K562 (cell line): ENCODE measurements around the gene RREB1. TPM values are rescaled to one million over a fixed set of nuclear protein-coding genes. Genes with fewer than 3 reads are reported as not detected.
A peak's percentile ranks its signal among the peaks of the same experiment; 100 is the strongest.

Source experiments
- BHLHE40 ChIP-seq: IDR thresholded peaks from 2 replicates; pipeline ENCODE4 v1.6.1; 2011; ENCODE audit warnings: low read length, improper control_type of control experiment
- CREM ChIP-seq: IDR thresholded peaks from 2 replicates; pipeline ENCODE4 v1.6.1; 2014; ENCODE audit warnings: antibody characterized with exemption, low read depth
- ELK3 ChIP-seq: fragments of 450-650 bp; formaldehyde crosslinking; IDR thresholded peaks from 2 replicates; pipeline ENCODE4 v1.4.0; 2020; ENCODE audit warnings: mild to moderate bottlenecking
- RAD51 ChIP-seq: fragments of 450-650 bp; IDR thresholded peaks from 2 replicates; pipeline ENCODE4 v1.7.1; 2016; ENCODE audit warnings: low read depth, mild to moderate bottlenecking, borderline replicate concordance
- SMAD1 ChIP-seq: fragments of 150-350 bp; IDR thresholded peaks from 2 replicates; pipeline ENCODE4 v1.6.1; 2014; ENCODE audit warnings: low read length, low read depth; ENCODE audit not compliant: partially characterized antibody
- SRSF9 ChIP-seq: fragments of 200-400 bp; formaldehyde crosslinking; IDR thresholded peaks from 2 replicates; pipeline ENCODE4 v1.6.1; 2017; ENCODE audit warnings: low read depth, low read length, borderline replicate concordance
- TARDBP ChIP-seq: fragments of 450-650 bp; IDR thresholded peaks from 2 replicates; pipeline ENCODE4 v1.6.1; 2016
- ZBED1 ChIP-seq: IDR thresholded peaks from 2 replicates; pipeline ENCODE4 v1.6.1; 2014
- ZFPM2 ChIP-seq: fragments of 250-450 bp; sonication (Bioruptor Pico); IDR thresholded peaks from 2 replicates; pipeline ENCODE4 v1.5.1; 2022; ENCODE audit warnings: mild to moderate bottlenecking
- ZNF224 ChIP-seq: sonication (generic); formaldehyde crosslinking; IDR thresholded peaks from 2 replicates; pipeline ENCODE4 v1.8.0; 2022; ENCODE audit warnings: mild to moderate bottlenecking, missing genetic modification reagents
- ZNF76 ChIP-seq: fragments of 250-450 bp; sonication (Bioruptor Pico); IDR thresholded peaks from 2 replicates; pipeline ENCODE4 v1.4.0; 2020; ENCODE audit warnings: mild to moderate bottlenecking, moderate library complexity, borderline replicate concordance
- polyA plus RNA-seq, 8 experiments: library from polyadenylated mRNA; depleted of rRNA in 4 of 8; stranded (reverse) in 5 of 8; unstranded in 3 of 8; fragments of >200 nt; fragmentation: Nextera tagmentation in 2 of 8; fragmentation: Illumina TruSeq in 1 of 8; extraction: Ambion mirVana in 2 of 8; extraction: Trizol in 1 of 8; gene quantifications; 2 replicates each; pipeline versions ENCODE4 v1.2.1 to v1.2.3, GENCODE V29; 2011 to 2014; ENCODE audit warnings: inconsistent platforms in 1 of 8, missing spikeins in 1 of 8
- total RNA-seq, 7 experiments: library from RNA; depleted of rRNA in 6 of 7; stranded (reverse); fragments of >200 nt in 6 of 7; fragmentation: Illumina TruSeq in 2 of 7; extraction: Trizol in 2 of 7; gene quantifications; 2 replicates each; pipeline versions ENCODE4 v1.2.1 to v1.2.3, GENCODE V29; 2011 to 2021; ENCODE audit warnings: low replicate concordance in 1 of 7
- TF ChIP-seq, protein P1 (sequence below): sonication (generic); formaldehyde crosslinking; IDR thresholded peaks from 2 replicates; pipeline ENCODE4 v1.9.0; 2022; ENCODE audit warnings: mild to moderate bottlenecking, missing genetic modification reagents

RREB1 gene
- total and polyA plus RNA-seq, 9 of the 15 experiments (the other 6 are each of a cell fraction or from before 2014, with no cell fraction given): 3.3 to 64.2 (median 19.3) TPM

GRCh38 chr6:7165002-7165889 lies 57.5 kb downstream of the RREB1 start (continued):
- TF ChIP-seq ELK3 (CRISPR knock-in tag): 0 out of 2 replicates have a peak, but pooled peaks have one; percentile 74
- TF ChIP-seq BHLHE40: peak; percentile 78
- TF ChIP-seq ZNF224: no peak
- TF ChIP-seq SMAD1: peak; percentile 79
- peak; percentile 77 for TF ChIP-seq CREM
- peak; percentile 78; the same call in 1 of the 2 replicates for TF ChIP-seq ZNF76 (CRISPR knock-in tag)
- no peak for TF ChIP-seq SRSF9
- no peak; the same call in 1 of the 2 replicates for TF ChIP-seq ZBED1
- TF ChIP-seq ZFPM2: no peak
- TF ChIP-seq RAD51: peak; percentile 39; the same call in 1 of the 2 replicates
- TF ChIP-seq TARDBP: peak; percentile 63; the same call in 1 of the 2 replicates
- TF ChIP-seq, protein P1, sequence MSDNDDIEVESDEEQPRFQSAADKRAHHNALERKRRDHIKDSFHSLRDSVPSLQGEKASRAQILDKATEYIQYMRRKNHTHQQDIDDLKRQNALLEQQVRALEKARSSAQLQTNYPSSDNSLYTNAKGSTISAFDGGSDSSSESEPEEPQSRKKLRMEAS: peak; percentile 69
